ENCODE measurements around the gene AGPAT2. TPM values are rescaled to one million over a fixed set of nuclear protein-coding genes. Genes with fewer than 3 reads are reported as not detected.

AGPAT2 gene
- total RNA-seq, 4 donors from 2014 or later: 19.0 to 77.4 (median 36.0) TPM

DNA sequence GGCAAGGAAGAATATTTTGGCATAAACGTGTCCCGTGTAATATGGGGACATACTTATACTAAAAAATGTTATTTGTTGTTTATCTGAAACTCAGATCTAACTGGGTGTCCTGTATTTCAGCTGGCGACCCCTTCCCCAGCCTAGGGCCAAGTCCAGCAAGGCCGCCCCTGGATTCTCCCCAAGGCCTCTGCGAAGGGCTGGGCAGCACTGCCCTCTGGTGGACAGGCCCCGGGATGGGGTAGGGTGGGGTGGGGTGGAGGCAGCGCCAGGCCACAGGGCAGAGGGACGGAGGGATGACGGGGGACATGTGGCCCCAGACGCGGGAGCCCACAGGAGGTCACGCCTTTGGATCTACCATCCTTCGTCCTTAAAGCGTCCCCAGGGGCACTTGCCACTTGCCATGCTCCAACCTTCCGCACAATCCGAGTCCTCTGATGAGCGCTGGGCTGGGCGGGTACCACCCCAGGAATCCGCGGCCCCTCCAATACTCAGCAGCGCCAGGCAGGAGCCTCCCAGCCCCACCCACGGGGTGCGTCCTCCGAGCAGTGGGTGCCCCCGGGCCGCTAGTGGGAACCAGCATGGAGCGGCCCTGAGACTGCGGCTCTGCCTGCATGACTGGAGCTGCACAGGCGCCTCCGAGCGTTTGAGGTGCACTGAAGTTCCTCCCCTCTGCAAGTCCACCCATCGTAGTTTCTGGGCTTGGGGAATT, 7.1 kb upstream of the AGPAT2 start:
- intact Hi-C loops (cut with DNase I; ENCODE audit: low total_unique reads) (loop anchor here (5.0 kb wide), 1 partner anchor 52 kb away; no protein-coding TSS in a partner anchor), in situ Hi-C loops (cut with MboI; ENCODE audit: low sequenced_read_pairs in 4 of 4) (no loop called here)
- Histone ChIP-seq H3K27ac (peak overlapping the region in 3 of 4 donors; percentile 20 to 42 (median 37)), H3K4me1 (peaks cover 21 to 22% of the 10 kb centered on the region in 2 donors), H3K36me3 (no peaks in the 10 kb centered on the region), H3K27me3 (peaks cover 0 to 12% (median 5%) of the 10 kb centered on the region in 3 donors), H3K4me3 (no peak overlapping the region), H3K9me3 (no peaks in the 10 kb centered on the region)
- no peak for TF ChIP-seq POLR2A (IDR thresholded peaks at IDR 0.05)
- TF ChIP-seq, protein P1, sequence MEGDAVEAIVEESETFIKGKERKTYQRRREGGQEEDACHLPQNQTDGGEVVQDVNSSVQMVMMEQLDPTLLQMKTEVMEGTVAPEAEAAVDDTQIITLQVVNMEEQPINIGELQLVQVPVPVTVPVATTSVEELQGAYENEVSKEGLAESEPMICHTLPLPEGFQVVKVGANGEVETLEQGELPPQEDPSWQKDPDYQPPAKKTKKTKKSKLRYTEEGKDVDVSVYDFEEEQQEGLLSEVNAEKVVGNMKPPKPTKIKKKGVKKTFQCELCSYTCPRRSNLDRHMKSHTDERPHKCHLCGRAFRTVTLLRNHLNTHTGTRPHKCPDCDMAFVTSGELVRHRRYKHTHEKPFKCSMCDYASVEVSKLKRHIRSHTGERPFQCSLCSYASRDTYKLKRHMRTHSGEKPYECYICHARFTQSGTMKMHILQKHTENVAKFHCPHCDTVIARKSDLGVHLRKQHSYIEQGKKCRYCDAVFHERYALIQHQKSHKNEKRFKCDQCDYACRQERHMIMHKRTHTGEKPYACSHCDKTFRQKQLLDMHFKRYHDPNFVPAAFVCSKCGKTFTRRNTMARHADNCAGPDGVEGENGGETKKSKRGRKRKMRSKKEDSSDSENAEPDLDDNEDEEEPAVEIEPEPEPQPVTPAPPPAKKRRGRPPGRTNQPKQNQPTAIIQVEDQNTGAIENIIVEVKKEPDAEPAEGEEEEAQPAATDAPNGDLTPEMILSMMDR (IDR thresholded peaks at IDR 0.05 in 4 of 5, conservative IDR thresholded peaks at IDR 0.05 in 1 of 5): peak; percentile 78 to 93 (median 89)
- DNase-seq (peak; percentile 46 to 66), ATAC-seq (peak; percentile 45 to 51)

DNA sequence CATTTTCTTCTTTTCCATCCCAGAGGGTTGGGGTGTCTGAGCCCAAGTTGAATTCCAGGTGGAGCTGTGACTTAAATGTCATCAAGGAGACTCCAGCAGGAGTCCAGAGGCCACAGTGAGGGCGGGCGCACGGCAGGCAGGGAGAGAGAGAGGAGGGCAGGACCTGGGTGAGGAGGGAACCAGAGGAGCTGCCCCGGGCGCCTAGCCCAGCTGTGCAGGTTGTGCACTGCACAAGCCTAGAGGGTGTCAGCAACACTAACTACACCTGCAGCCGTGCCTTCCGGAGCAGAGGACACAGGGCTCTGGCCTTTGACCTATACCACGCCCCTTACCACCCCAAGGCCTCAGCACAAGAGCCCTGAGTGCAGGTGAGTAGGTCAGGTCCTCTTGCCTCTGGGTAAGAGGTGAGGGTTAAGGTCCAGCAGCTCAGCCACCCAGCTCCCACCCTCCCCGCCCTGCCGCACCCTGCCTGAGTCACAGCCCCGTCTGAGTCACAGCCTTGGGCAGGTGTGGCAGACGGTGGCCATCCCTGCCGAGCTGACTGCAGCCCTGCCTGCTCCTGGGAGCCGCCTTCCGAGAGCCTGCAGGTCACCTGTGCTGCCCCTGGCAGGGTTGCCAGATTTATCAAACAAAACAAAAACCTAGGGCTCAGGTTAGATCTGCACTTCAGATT, 6.4 kb upstream of the AGPAT2 start:
- intact Hi-C loops (cut with DNase I; ENCODE audit: low total_unique reads): loop anchor here (1.0 to 5.0 kb wide), 3 partner anchors 51 to 209 kb away; no protein-coding TSS in a partner anchor

DNA sequence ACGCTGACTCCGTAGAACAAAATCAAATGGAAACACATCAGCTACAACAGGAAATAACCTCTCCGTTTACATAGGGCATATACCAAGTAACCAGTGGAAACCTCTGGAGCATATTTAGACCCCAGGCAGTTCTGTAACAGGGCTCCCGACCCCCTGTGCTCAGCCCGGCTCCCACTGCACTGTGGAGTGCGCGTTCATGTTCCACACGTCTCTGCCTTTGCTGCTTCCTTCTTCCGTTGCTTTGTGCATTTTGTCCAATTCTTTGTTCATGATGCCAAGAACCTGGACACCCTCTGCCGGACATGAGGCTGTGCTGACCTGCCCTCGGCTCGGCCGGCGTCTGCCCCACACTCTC, 5.9 kb upstream of the AGPAT2 start:
- TF ChIP-seq, protein P1 (IDR thresholded peaks at IDR 0.05 in 4 of 5, conservative IDR thresholded peaks at IDR 0.05 in 1 of 5): no peak
- TF ChIP-seq POLR2A (IDR thresholded peaks at IDR 0.05): no peak
- Histone ChIP-seq H3K9me3 (no peaks in the 10 kb centered on the region), H3K27me3 (peaks cover 0 to 12% (median 2%) of the 10 kb centered on the region in 3 donors), H3K4me1 (peaks cover 28 to 29% of the 10 kb centered on the region in 2 donors), H3K27ac (peak overlapping the region in 3 of 4 donors; percentile 20 to 43 (median 37)), H3K36me3 (no peaks in the 10 kb centered on the region), H3K4me3 (no peak overlapping the region)
- no peak for DNase-seq
- ATAC-seq: no peak
- in situ Hi-C loops (cut with MboI; ENCODE audit: low sequenced_read_pairs in 4 of 4) (no loop called here), intact Hi-C loops (cut with DNase I; ENCODE audit: low total_unique reads) (loop anchor here (1.0 to 5.0 kb wide), 3 partner anchors 51 to 208 kb away; no protein-coding TSS in a partner anchor)

More for the DNA sequence above, 6.4 kb upstream of the AGPAT2 start:
- Histone ChIP-seq H3K4me3 (no peak overlapping the region), H3K27me3 (peaks cover 0 to 12% (median 2%) of the 10 kb centered on the region in 3 donors), H3K9me3 (no peaks in the 10 kb centered on the region), H3K4me1 (peaks cover 24% of the 10 kb centered on the region in 2 donors), H3K27ac (peak overlapping the region in 3 of 4 donors; percentile 20 to 43 (median 37)), H3K36me3 (no peaks in the 10 kb centered on the region)
- in situ Hi-C loops (cut with MboI; ENCODE audit: low sequenced_read_pairs in 4 of 4): no loop called here
- DNase-seq: peak; percentile 49 to 74
- peak; percentile 34 to 46 for ATAC-seq
- TF ChIP-seq, protein P1 (IDR thresholded peaks at IDR 0.05 in 4 of 5, conservative IDR thresholded peaks at IDR 0.05 in 1 of 5): no peak
- TF ChIP-seq POLR2A (IDR thresholded peaks at IDR 0.05): no peak

DNA sequence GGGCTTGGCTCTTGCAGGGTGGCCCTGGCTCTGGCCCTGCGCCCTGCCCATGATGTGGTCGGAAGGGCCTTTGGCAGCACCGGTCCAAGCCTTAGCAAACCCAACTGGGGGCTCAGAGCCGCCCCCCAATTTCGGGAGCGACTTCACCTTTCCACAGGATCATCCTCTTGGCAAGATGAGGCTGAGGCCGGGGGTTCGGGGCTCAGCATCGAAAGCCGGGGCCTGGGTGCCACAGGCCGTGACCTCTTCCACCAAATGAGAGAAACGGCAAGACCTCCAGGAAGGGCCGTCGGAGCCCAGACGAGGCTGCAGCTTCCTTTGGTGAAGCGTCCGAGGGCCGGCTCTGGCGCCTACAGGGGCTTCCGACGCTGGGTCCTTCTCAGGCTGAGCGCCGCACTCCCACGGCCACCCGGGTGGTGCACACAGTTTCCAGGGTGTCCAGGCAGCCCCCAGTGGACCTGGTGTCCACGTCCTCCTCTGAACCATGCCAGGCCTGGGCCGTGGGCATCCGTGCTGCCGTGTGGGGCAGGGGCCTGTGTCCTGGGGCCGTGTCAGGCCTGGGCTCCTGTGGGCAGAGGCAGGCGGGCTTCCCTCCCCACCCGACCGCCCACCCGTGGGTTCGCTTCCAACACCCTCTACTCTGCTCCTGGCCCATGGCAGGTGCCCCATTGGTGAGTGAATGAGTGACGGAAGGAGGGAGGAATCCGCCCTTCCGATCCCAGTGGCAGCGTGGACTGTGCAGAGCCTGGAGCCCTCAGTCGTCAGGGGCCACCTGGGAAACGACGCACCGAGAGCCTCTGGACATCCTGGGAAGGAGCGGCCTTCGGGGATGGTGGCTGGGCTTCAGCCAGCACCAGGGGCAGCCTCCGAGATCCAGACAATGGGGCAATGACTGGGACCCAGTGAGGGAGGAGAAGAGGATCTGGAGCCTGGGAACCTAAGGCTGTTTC, 5.2 kb upstream of the AGPAT2 start:
- in situ Hi-C loops (cut with MboI; ENCODE audit: low sequenced_read_pairs in 4 of 4) (no loop called here), intact Hi-C loops (cut with DNase I; ENCODE audit: low total_unique reads) (loop anchor here (1.0 to 5.0 kb wide), 3 partner anchors 50 to 208 kb away; no protein-coding TSS in a partner anchor)
- Histone ChIP-seq H3K36me3 (no peaks in the 10 kb centered on the region), H3K27me3 (peaks cover 0 to 12% (median 2%) of the 10 kb centered on the region in 3 donors), H3K4me1 (peaks cover 28 to 35% of the 10 kb centered on the region in 2 donors), H3K27ac (peak overlapping the region in 2 of 4 donors; percentile 88 to 95), H3K4me3 (no peak overlapping the region), H3K9me3 (no peaks in the 10 kb centered on the region)
- TF ChIP-seq POLR2A (IDR thresholded peaks at IDR 0.05): no peak
- TF ChIP-seq, protein P1 (IDR thresholded peaks at IDR 0.05 in 4 of 5, conservative IDR thresholded peaks at IDR 0.05 in 1 of 5): no peak
- no peak for DNase-seq
- no peak for ATAC-seq
